Endothelial cell (in vitro differentiated cells): ENCODE results near the gene ZDHHC13. TPM values are rescaled to one million over a fixed set of nuclear protein-coding genes. Genes with fewer than 3 reads are reported as not detected.

ENCODE experiments used
- DNase-seq: peaks from one replicate; pipeline ENCODE4 v3.0.0; 2021; ENCODE audit warnings: low spot score
- H3K27ac Mint-ChIP-seq: one replicate; pipeline ENCODE4 v1.8.0; 2021; ENCODE audit warnings: mixed read lengths, inconsistent platforms; ENCODE audit not compliant: unreplicated experiment
- H3K27me3 Mint-ChIP-seq: one replicate; pipeline ENCODE4 v1.8.0; 2021; ENCODE audit warnings: mild to moderate bottlenecking, moderate library complexity, mixed read lengths, inconsistent platforms; ENCODE audit not compliant: unreplicated experiment
- H3K36me3 Mint-ChIP-seq: one replicate; pipeline ENCODE4 v1.8.0; 2021; ENCODE audit warnings: mild to moderate bottlenecking, low read depth, mixed read lengths, inconsistent platforms; ENCODE audit not compliant: unreplicated experiment
- H3K4me1 Mint-ChIP-seq: one replicate; pipeline ENCODE4 v1.8.0; 2021; ENCODE audit warnings: mild to moderate bottlenecking, mixed read lengths, inconsistent platforms; ENCODE audit not compliant: unreplicated experiment
- H3K4me3 Mint-ChIP-seq: one replicate; pipeline ENCODE4 v1.8.0; 2021; ENCODE audit warnings: mild to moderate bottlenecking, mixed read lengths, inconsistent platforms; ENCODE audit not compliant: unreplicated experiment
- H3K9me3 Mint-ChIP-seq: one replicate; pipeline ENCODE4 v1.8.0; 2021; ENCODE audit warnings: mixed read lengths, inconsistent platforms; ENCODE audit not compliant: unreplicated experiment
- total RNA-seq: library from RNA; stranded (reverse); fragmentation: NEBNext Ultra II Directional; extraction: Animal tissue kit (Norgen Biotek cat#: 25700); gene quantifications from one replicate; pipeline ENCODE4 v1.2.1, GENCODE V29; 2021; ENCODE audit not compliant: unreplicated experiment
- TF ChIP-seq, protein P1 (sequence below): fragments of 200-600 bp; sonication (generic); IDR thresholded peaks from one replicate; pipeline ENCODE4 v1.5.0; 2021; ENCODE audit warnings: antibody characterized with exemption; ENCODE audit not compliant: unreplicated experiment

The ZDHHC13 gene
- total RNA-seq, 1 donor from 2014 or later = 18.2 TPM

DNA sequence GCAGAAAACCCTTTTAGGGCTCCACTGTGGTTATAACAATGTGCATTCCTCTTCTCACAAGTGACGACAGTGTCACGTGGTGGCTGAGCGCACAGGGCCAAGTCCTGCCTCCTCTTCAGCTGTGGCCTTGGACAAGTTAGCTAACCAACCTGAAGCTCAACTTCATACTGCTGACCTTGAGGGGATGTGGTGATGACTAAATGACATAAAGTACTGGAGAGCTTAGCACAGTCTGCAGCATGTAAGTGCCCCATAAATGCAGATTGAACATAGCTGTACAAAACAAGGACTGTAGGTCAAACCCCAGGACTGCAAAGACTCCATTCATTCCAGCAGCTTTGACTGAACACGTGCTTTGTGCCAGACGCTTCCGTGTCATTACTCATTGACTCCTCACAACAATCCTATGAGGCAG is 36.4 kb upstream of the ZDHHC13 start:
- Mint-ChIP-seq H3K36me3 (no peaks in the 10 kb centered on the region), H3K27ac (no peak overlapping the region), H3K27me3 (no peaks in the 10 kb centered on the region), H3K4me1 (no peaks in the 10 kb centered on the region), H3K9me3 (no peaks in the 10 kb centered on the region), H3K4me3 (no peak overlapping the region)
- DNase-seq = no peak
- TF ChIP-seq, protein P1, sequence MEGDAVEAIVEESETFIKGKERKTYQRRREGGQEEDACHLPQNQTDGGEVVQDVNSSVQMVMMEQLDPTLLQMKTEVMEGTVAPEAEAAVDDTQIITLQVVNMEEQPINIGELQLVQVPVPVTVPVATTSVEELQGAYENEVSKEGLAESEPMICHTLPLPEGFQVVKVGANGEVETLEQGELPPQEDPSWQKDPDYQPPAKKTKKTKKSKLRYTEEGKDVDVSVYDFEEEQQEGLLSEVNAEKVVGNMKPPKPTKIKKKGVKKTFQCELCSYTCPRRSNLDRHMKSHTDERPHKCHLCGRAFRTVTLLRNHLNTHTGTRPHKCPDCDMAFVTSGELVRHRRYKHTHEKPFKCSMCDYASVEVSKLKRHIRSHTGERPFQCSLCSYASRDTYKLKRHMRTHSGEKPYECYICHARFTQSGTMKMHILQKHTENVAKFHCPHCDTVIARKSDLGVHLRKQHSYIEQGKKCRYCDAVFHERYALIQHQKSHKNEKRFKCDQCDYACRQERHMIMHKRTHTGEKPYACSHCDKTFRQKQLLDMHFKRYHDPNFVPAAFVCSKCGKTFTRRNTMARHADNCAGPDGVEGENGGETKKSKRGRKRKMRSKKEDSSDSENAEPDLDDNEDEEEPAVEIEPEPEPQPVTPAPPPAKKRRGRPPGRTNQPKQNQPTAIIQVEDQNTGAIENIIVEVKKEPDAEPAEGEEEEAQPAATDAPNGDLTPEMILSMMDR = no peak

DNA sequence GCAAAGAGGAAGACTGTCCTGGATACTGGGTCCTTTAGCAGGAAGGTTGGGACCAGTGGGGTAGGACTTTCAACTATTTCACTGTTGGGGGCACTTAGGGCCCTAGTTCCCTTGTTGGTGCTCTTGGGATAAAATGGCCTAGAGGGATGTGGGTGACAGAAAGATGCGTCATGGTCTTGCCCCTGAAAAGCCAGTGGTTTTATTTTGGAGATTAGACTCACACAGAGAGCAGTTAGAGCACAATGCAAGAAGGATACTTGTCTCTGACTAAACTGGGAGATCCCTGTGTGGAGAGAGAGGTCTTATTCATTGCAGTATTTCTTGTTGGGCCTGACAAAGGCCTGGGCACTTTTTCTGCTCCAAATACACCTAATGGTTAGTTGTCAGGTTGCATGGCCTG is 33.8 kb upstream of the ZDHHC13 start:
- peaks cover 4% of the 10 kb centered on the region for H3K4me1 Mint-ChIP-seq

DNA sequence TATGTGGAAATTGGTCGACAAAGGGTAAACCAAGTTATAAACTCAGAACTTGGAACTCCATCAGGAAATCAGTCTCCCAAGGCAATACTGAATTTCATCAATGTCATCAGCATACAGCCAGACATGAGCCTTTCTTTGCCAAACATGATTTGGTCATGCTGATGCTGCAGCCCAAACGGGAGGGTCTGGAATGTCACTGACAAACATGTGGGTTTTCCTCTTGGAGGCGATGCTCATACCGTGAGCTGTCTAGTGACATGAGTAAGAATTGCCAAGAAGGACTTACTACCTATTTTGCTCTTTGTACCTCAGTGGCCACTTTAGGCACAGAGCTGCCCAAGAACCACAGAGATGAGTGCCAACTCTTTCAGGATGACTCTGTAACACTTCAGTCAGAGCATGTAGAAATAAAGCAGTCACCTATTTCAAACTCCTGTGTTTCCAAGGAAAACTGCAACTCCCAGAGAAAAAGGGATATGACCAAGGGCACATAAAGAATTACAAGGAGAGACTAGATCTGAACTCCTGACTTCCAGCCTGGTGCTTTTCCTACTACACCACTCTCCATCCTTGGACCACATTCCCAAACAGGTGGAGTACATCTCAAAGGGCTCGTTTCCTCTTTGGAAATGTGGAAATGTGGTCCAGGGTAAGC is 32.2 kb upstream of the ZDHHC13 start:
- Mint-ChIP-seq H3K27ac (no peak overlapping the region), H3K4me3 (no peak overlapping the region), H3K36me3 (no peaks in the 10 kb centered on the region), H3K27me3 (peaks cover 2% of the 10 kb centered on the region), H3K4me1 (peaks cover 4% of the 10 kb centered on the region), H3K9me3 (no peaks in the 10 kb centered on the region)
- no peak for DNase-seq
- TF ChIP-seq, protein P1 = no peak

More for the DNA sequence above, 33.8 kb upstream of the ZDHHC13 start:
- Mint-ChIP-seq H3K27ac (no peak overlapping the region), H3K27me3 (peaks cover 2% of the 10 kb centered on the region), H3K4me3 (no peak overlapping the region), H3K9me3 (no peaks in the 10 kb centered on the region), H3K36me3 (no peaks in the 10 kb centered on the region)
- DNase-seq = no peak
- TF ChIP-seq, protein P1 = no peak

DNA sequence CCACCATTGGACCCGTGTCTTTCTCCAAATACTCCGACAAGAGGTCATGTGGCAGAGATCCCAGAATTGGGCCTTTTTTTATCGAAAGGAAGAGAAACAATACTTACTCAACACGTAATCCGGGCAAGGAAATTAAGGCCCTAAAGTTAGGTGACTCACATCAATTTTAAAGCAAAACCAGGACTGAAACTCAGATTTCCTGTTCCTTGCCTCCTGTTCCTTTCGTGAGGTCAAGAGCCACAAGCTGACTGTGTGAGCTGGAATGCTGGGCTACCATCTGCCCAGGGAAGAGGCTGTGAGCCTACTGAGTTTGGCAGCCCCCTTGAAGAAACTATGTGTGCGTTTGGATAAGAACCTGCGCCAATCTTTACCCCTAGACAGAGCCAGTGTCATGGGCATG is 29.3 kb upstream of the ZDHHC13 start:
- H3K9me3 Mint-ChIP-seq = no peaks in the 10 kb centered on the region
- TF ChIP-seq, protein P1 = no peak
- H3K4me3 Mint-ChIP-seq = no peak overlapping the region
- no peak overlapping the region for H3K27ac Mint-ChIP-seq
- DNase-seq = no peak
- peaks cover 2% of the 10 kb centered on the region for H3K27me3 Mint-ChIP-seq
- peaks cover 20% of the 10 kb centered on the region for H3K4me1 Mint-ChIP-seq
- no peaks in the 10 kb centered on the region for H3K36me3 Mint-ChIP-seq

DNA sequence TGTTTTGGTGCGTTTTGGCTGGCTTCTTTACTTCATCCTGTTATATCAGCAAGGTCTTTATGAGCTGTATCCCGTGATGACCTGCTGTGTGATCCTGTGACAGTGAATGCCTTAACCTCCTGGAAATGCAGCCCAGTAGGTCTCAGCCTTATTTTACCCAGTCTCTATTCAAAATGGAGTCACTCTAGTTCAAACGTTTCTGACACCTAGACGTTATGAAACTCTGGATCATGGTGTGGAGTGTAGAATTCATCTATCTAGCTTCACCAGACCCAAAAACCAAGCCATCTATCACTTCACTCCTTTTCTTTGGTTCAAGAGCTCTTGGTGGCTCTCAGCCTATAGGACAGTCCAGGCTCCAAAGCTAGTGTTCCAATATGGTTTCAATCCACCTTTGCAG is 28.2 kb upstream of the ZDHHC13 start:
- TF ChIP-seq, protein P1 = no peak
- Mint-ChIP-seq H3K27ac (no peak overlapping the region), H3K4me1 (peaks cover 20% of the 10 kb centered on the region), H3K27me3 (peaks cover 2% of the 10 kb centered on the region), H3K4me3 (no peak overlapping the region), H3K36me3 (no peaks in the 10 kb centered on the region), H3K9me3 (no peaks in the 10 kb centered on the region)
- no peak for DNase-seq
